Fibroblast of mammary gland (primary cell): ENCODE results near the gene ANKRD39.

Experiments
- DNase-seq: peaks from one replicate; pipeline ENCODE4 v3.0.0-alpha.2; 2010; ENCODE audit warnings: low read depth
- H3K4me3 ChIP-seq: 2 replicates; pipeline ENCODE4 v1.5.1; 2011; ENCODE audit warnings: low read depth, mild to moderate bottlenecking, low read length, moderate library complexity; ENCODE audit not compliant: control insufficient read depth
- TF ChIP-seq, protein P1 (sequence below): conservative IDR thresholded peaks from 2 replicates; pipeline ENCODE4 v1.5.1; 2011; ENCODE audit warnings: low read depth, low read length, inconsistent platforms; ENCODE audit not compliant: control insufficient read depth, insufficient read depth

The ANKRD39 gene

GRCh38 chr2:96881349-96882195 is 23.8 kb upstream of the ANKRD39 start:
- no peak for DNase-seq

DNA sequence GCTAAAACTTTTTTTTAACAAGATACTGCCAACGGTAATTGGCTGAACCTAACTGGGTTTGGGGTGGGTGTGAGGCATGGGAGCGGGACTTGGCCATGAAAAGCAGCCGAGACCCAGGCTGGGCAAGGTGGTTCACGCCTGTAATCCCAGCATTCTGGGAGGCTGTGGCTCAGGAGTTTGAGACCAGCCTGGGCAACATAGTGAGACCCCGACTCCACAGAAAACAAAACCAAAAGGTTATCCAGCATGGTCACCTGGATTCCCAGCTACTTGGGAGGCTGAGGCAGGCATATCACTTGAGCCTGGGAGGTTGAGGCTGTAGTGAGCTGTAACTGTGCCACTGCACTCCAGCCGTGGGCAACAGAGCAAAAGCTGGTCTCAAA is 23.1 kb upstream of the ANKRD39 start:
- TF ChIP-seq, protein P1, sequence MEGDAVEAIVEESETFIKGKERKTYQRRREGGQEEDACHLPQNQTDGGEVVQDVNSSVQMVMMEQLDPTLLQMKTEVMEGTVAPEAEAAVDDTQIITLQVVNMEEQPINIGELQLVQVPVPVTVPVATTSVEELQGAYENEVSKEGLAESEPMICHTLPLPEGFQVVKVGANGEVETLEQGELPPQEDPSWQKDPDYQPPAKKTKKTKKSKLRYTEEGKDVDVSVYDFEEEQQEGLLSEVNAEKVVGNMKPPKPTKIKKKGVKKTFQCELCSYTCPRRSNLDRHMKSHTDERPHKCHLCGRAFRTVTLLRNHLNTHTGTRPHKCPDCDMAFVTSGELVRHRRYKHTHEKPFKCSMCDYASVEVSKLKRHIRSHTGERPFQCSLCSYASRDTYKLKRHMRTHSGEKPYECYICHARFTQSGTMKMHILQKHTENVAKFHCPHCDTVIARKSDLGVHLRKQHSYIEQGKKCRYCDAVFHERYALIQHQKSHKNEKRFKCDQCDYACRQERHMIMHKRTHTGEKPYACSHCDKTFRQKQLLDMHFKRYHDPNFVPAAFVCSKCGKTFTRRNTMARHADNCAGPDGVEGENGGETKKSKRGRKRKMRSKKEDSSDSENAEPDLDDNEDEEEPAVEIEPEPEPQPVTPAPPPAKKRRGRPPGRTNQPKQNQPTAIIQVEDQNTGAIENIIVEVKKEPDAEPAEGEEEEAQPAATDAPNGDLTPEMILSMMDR = no peak
- no peak overlapping the region for H3K4me3 ChIP-seq
- DNase-seq = no peak

More at GRCh38 chr2:96881349-96882195, 23.8 kb upstream of the ANKRD39 start:
- no peak overlapping the region for H3K4me3 ChIP-seq
- TF ChIP-seq, protein P1 = no peak

DNA sequence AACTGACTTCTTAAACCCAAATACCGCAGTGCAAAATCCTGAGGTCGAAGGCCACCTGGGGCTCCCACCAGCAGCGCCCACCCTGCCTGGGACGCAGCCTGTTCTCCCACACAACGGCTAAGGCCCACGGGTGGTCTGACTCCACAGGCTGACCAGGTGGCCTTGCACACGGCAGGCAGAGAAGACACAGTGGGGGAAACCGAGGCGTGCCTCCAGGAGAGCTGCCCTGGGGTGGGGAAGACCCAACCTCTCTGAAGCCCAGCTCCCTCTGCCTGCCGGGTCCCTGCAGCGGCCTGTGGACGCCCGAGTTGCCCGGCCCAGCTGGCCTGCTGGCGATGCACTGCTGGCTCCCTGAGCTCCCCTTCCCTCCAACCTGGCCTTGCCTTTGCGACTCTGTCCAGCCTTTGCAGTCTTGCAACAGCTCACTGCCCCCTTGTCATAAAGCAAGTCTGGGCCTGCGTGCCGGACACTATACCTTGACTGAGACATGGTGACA is 21.8 kb upstream of the ANKRD39 start:
- DNase-seq = no peak

GRCh38 chr2:96878796-96879544 is 21.2 kb upstream of the ANKRD39 start:
- TF ChIP-seq, protein P1 = no peak
- DNase-seq = no peak
- H3K4me3 ChIP-seq = no peak overlapping the region

More for the DNA sequence above, 21.8 kb upstream of the ANKRD39 start:
- H3K4me3 ChIP-seq = no peak overlapping the region
- TF ChIP-seq, protein P1 = no peak

GRCh38 chr2:96878171-96878570 is 20.4 kb upstream of the ANKRD39 start:
- DNase-seq = no peak
- no peak overlapping the region for H3K4me3 ChIP-seq
- TF ChIP-seq, protein P1 = no peak

- TF ChIP-seq, protein P1 = no peak
- H3K4me3 ChIP-seq = no peak overlapping the region
- DNase-seq = no peak
Observed at GRCh38 chr2:96877631-96878092, 19.8 kb upstream of the ANKRD39 start.
